Chondrocyte (in vitro differentiated cells): ENCODE measurements around the gene USHBP1. TPM values are rescaled to one million over a fixed set of nuclear protein-coding genes. Genes with fewer than 3 reads are reported as not detected.
A peak's percentile ranks its signal among the peaks of the same experiment; 100 is the strongest.

Experiments used
- DNase-seq: peaks from one replicate; pipeline ENCODE4 v3.0.0; 2021; ENCODE audit warnings: mixed read lengths, low spot score
- H3K27ac Mint-ChIP-seq: one replicate; pipeline ENCODE4 v1.8.0; 2021; ENCODE audit warnings: mild to moderate bottlenecking, moderate library complexity, mixed read lengths; ENCODE audit not compliant: unreplicated experiment
- H3K27me3 Mint-ChIP-seq: 2 replicates; pipeline ENCODE4 v1.8.0; 2021; ENCODE audit warnings: low read depth, mixed read lengths
- H3K36me3 Mint-ChIP-seq: 2 replicates; pipeline ENCODE4 v1.8.0; 2021; ENCODE audit warnings: low read depth, mixed read lengths
- H3K4me1 Mint-ChIP-seq: 2 replicates; pipeline ENCODE4 v1.8.0; 2021; ENCODE audit warnings: low read depth, mild to moderate bottlenecking, mixed read lengths
- H3K4me3 Mint-ChIP-seq: one replicate; pipeline ENCODE4 v1.8.0; 2021; ENCODE audit warnings: mild to moderate bottlenecking, moderate library complexity, mixed read lengths; ENCODE audit not compliant: unreplicated experiment
- H3K9me3 Mint-ChIP-seq: 2 replicates; pipeline ENCODE4 v1.8.0; 2021; ENCODE audit warnings: low read depth, mixed read lengths
- CTCF ChIP-seq: fragments of 200-600 bp; sonication (generic); IDR thresholded peaks from 2 replicates; pipeline ENCODE4 v1.5.0; 2021; ENCODE audit warnings: antibody characterized with exemption, mild to moderate bottlenecking, moderate library complexity
- long read RNA-seq: library from polyadenylated mRNA; stranded (forward); transcript quantifications from one replicate; pipeline ENCODE4 v2.0.0, GENCODE V29; 2021
- total RNA-seq: library from RNA; stranded (reverse); gene quantifications from 3 replicates; pipeline ENCODE4 v1.2.1, GENCODE V29; 2021

USHBP1 gene
- not detected in 3 replicates for total RNA-seq
- long read RNA-seq, partial matches to known transcripts, result 0 of 1 reads
- long read RNA-seq, other reads (novel, unspliced or antisense), result 1 of 1 reads

- no peak for DNase-seq
- H3K27ac Mint-ChIP-seq, result no peak within 1 kb of the TSS
- no peaks in the 10 kb centered on the region for H3K36me3 Mint-ChIP-seq
- H3K27me3 Mint-ChIP-seq, result peaks cover 2% of the 10 kb centered on the region
- H3K4me3 Mint-ChIP-seq, result no peak within 1 kb of the TSS
- H3K9me3 Mint-ChIP-seq, result peaks cover 4% of the 10 kb centered on the region
- H3K4me1 Mint-ChIP-seq, result peaks cover 19% of the 10 kb centered on the region
- TF ChIP-seq CTCF, result no peak
These were observed at the start of gene USHBP1 for GRCh38 chr19:17264641-17264979. TSS of gene USHBP1 (minus strand) at chr19:17264745. CDS start at chr19:17264299, 446 bp downstream.

GRCh38 chr19:17314007-17314593, 49.6 kb upstream of the USHBP1 start:
- Mint-ChIP-seq H3K9me3 (no peaks in the 10 kb centered on the region), H3K4me3 (no peak overlapping the region), H3K4me1 (peaks cover 31% of the 10 kb centered on the region), H3K27ac (peak overlapping the region; percentile 17), H3K36me3 (peaks cover 12% of the 10 kb centered on the region), H3K27me3 (no peaks in the 10 kb centered on the region)
- no peak for TF ChIP-seq CTCF
- DNase-seq, result no peak

- DNase-seq, result no peak
- no peak for TF ChIP-seq CTCF
- Mint-ChIP-seq H3K27me3 (no peaks in the 10 kb centered on the region), H3K27ac (peak overlapping the region; percentile 96), H3K4me1 (peaks cover 37% of the 10 kb centered on the region), H3K9me3 (no peaks in the 10 kb centered on the region), H3K36me3 (peaks cover 10% of the 10 kb centered on the region), H3K4me3 (peak overlapping the region; percentile 65)
These were observed 47.9 kb upstream of the USHBP1 start for GRCh38 chr19:17312189-17313113.

- H3K27me3 Mint-ChIP-seq, result no peaks in the 10 kb centered on the region
- no peaks in the 10 kb centered on the region for H3K9me3 Mint-ChIP-seq
- peaks cover 10% of the 10 kb centered on the region for H3K36me3 Mint-ChIP-seq
- H3K4me3 Mint-ChIP-seq, result peak overlapping the region; percentile 65
- H3K27ac Mint-ChIP-seq, result peak overlapping the region; percentile 96
- no peak for TF ChIP-seq CTCF
- DNase-seq, result no peak
- H3K4me1 Mint-ChIP-seq, result peaks cover 40% of the 10 kb centered on the region
These were observed 47.1 kb upstream of the USHBP1 start for GRCh38 chr19:17311455-17312188.

GRCh38 chr19:17309965-17310461, 45.5 kb upstream of the USHBP1 start:
- peak overlapping the region; percentile 90 for H3K27ac Mint-ChIP-seq
- H3K27me3 Mint-ChIP-seq, result no peaks in the 10 kb centered on the region
- peaks cover 2% of the 10 kb centered on the region for H3K36me3 Mint-ChIP-seq

More at GRCh38 chr19:17309965-17310461, 45.5 kb upstream of the USHBP1 start:
- Mint-ChIP-seq H3K4me1 (peaks cover 48% of the 10 kb centered on the region), H3K4me3 (peak overlapping the region; percentile 85), H3K9me3 (no peaks in the 10 kb centered on the region)
- DNase-seq, result no peak
- no peak for TF ChIP-seq CTCF
